Tibial artery (tissue), 4 donors: ENCODE results near the gene F7.

Source experiments
- DNase-seq, 2 donors: peaks; one replicate each; pipeline ENCODE4 v3.0.0-alpha.2; 2019
- H3K27ac ChIP-seq, 2 donors: fragments of 200-600 bp; sonication (generic) in 1 of 2; 1 replicate in 1 of 2; 2 replicates in 1 of 2; pipeline ENCODE4 v1.5.1; 2018 to 2019; ENCODE audit warnings: mild to moderate bottlenecking in 1 of 2
- H3K27me3 ChIP-seq, 2 donors: fragments of 200-600 bp; sonication (generic) in 1 of 2; one replicate each; pipeline versions ENCODE4 v1.5.1 to v1.6.0; 2016 to 2019
- H3K36me3 ChIP-seq, 3 donors: fragments of 200-600 bp; sonication (generic) in 2 of 3; one replicate each; pipeline ENCODE4 v1.5.1; 2016 to 2019; ENCODE audit warnings: mild to moderate bottlenecking in 2 of 3
- H3K4me1 ChIP-seq, 4 donors: fragments of 200-600 bp; sonication (generic) in 2 of 4; 1 replicate in 3 of 4; 2 replicates in 1 of 4; pipeline ENCODE4 v1.5.1; 2016 to 2019
- H3K4me3 ChIP-seq, 2 donors: fragments of 200-600 bp; sonication (generic) in 1 of 2; 1 replicate in 1 of 2; 2 replicates in 1 of 2; pipeline ENCODE4 v1.5.1; 2018 to 2019; ENCODE audit warnings: mild to moderate bottlenecking in 2 of 2
- H3K9me3 ChIP-seq, 3 donors: fragments of 200-600 bp; sonication (generic) in 1 of 3; one replicate each; pipeline ENCODE4 v1.5.1; 2016 to 2019
- CTCF ChIP-seq, 2 experiments: fragments of 200-600 bp in 1 of 2; fragments of 450-650 bp in 1 of 2; IDR thresholded peaks; one replicate each; pipeline ENCODE4 v1.5.1; 2017 to 2019; ENCODE audit warnings: antibody characterized with exemption in 2 of 2, mild to moderate bottlenecking in 1 of 2, moderate library complexity in 1 of 2
- intact Hi-C: fragments of 100-400 bp; cut with DNase I; formaldehyde crosslinking; loops from one replicate; pipeline ENCODE4 v1.15.0; 2023; ENCODE audit warnings: low total_unique reads

The F7 gene

GRCh38 chr13:113086031-113086750, 19.4 kb upstream of the F7 start:
- Histone ChIP-seq H3K4me1 (no peaks in the 10 kb centered on the region), H3K9me3 (no peaks in the 10 kb centered on the region), H3K4me3 (no peak overlapping the region), H3K27me3 (no peaks in the 10 kb centered on the region), H3K36me3 (peaks cover 10 to 87% (median 34%) of the 10 kb centered on the region in 3 donors), H3K27ac (no peak overlapping the region)
- no peak for TF ChIP-seq CTCF (IDR thresholded peaks at IDR 0.05)
- no peak for DNase-seq
- intact Hi-C loops: no loop called here

GRCh38 chr13:113086991-113087922, 18.3 kb upstream of the F7 start:
- Histone ChIP-seq H3K4me3 (no peak overlapping the region), H3K27me3 (no peaks in the 10 kb centered on the region), H3K36me3 (peaks cover 10 to 88% (median 34%) of the 10 kb centered on the region in 3 donors), H3K27ac (no peak overlapping the region), H3K9me3 (no peaks in the 10 kb centered on the region), H3K4me1 (no peaks in the 10 kb centered on the region)
- intact Hi-C loops: no loop called here
- no peak for DNase-seq
- TF ChIP-seq CTCF (IDR thresholded peaks at IDR 0.05): no peak

- no peak overlapping the region for H3K27ac ChIP-seq
- H3K4me3 ChIP-seq: no peak overlapping the region
- H3K9me3 ChIP-seq: no peaks in the 10 kb centered on the region
- intact Hi-C loops: no loop called here
- no peak for TF ChIP-seq CTCF (IDR thresholded peaks at IDR 0.05)
- peaks cover 10 to 85% (median 34%) of the 10 kb centered on the region in 3 donors for H3K36me3 ChIP-seq
- DNase-seq: no peak
- H3K4me1 ChIP-seq: no peaks in the 10 kb centered on the region
- no peaks in the 10 kb centered on the region for H3K27me3 ChIP-seq
Measured at GRCh38 chr13:113087923-113088690, 17.5 kb upstream of the F7 start.

- Histone ChIP-seq H3K9me3 (no peaks in the 10 kb centered on the region), H3K4me3 (no peak overlapping the region), H3K27me3 (no peaks in the 10 kb centered on the region), H3K4me1 (no peaks in the 10 kb centered on the region), H3K36me3 (peaks cover 10 to 83% (median 34%) of the 10 kb centered on the region in 3 donors), H3K27ac (no peak overlapping the region)
- no peak for TF ChIP-seq CTCF (IDR thresholded peaks at IDR 0.05)
- no peak for DNase-seq
- intact Hi-C loops: no loop called here
Measured at GRCh38 chr13:113088691-113089020, 16.9 kb upstream of the F7 start.

GRCh38 chr13:113089693-113090414, 15.7 kb upstream of the F7 start:
- Histone ChIP-seq H3K27me3 (no peaks in the 10 kb centered on the region), H3K9me3 (no peaks in the 10 kb centered on the region), H3K4me3 (no peak overlapping the region), H3K27ac (no peak overlapping the region), H3K36me3 (peaks cover 10 to 81% (median 28%) of the 10 kb centered on the region in 3 donors), H3K4me1 (no peaks in the 10 kb centered on the region)
- no peak for DNase-seq
- intact Hi-C loops: no loop called here
- TF ChIP-seq CTCF (IDR thresholded peaks at IDR 0.05): no peak
